HEK293 (cell line): ENCODE measurements around the gene MARCHF3.

Experiments used
- CTCF ChIA-PET: fragments of 350-600 bp; formaldehyde crosslinking; extraction: SDS; loops from one replicate; lab custom pipeline; 2021; ENCODE audit warnings: antibody characterized with exemption; lab: Yijun Ruan, JAX
- POLR2A ChIA-PET: fragments of 300-600 bp; formaldehyde crosslinking; extraction: SDS; loops from one replicate; lab custom pipeline; 2020; ENCODE audit warnings: antibody characterized with exemption, inconsistent platforms; lab: Yijun Ruan, JAX
- H3K27ac ChIP-seq: fragments of 200-500 bp; sonication (Bioruptor generic); 2 replicates; pipeline ENCODE4 v1.5.1; 2014; ENCODE audit warnings: low read depth, low read length, control low read depth, inconsistent platforms; ENCODE audit errors: extremely low read depth
- H3K36me3 ChIP-seq, 2 experiments: fragments of 200-500 bp in 1 of 2; sonication (Bioruptor generic) in 1 of 2; 1 replicate in 1 of 2; 2 replicates in 1 of 2; pipeline ENCODE4 v1.5.1; 2014 to 2017; ENCODE audit warnings: inconsistent platforms in 2 of 2, low read length in 2 of 2; ENCODE audit not compliant: control insufficient read depth in 2 of 2, insufficient read depth in 1 of 2
- H3K4me1 ChIP-seq: fragments of 200-500 bp; sonication (Bioruptor generic); 2 replicates; pipeline ENCODE4 v1.5.1; 2014; ENCODE audit warnings: mild to moderate bottlenecking, low read length, inconsistent platforms; ENCODE audit not compliant: control insufficient read depth, insufficient read depth
- H3K4me3 ChIP-seq: 2 replicates; pipeline ENCODE4 v1.5.1; 2011; ENCODE audit warnings: low read depth, mild to moderate bottlenecking, control low read depth, low read length, moderate library complexity
- H3K9me3 ChIP-seq: fragments of 200-500 bp; sonication (Bioruptor generic); 2 replicates; pipeline ENCODE4 v1.5.1; 2014; ENCODE audit warnings: low read depth, low read length, inconsistent platforms; ENCODE audit not compliant: control insufficient read depth, insufficient read depth
- BCL11A ChIP-seq: fragments of 450-650 bp; formaldehyde crosslinking; IDR thresholded peaks from 2 replicates; pipeline ENCODE4 v1.5.1; 2016; ENCODE audit warnings: low read depth, missing biosample characterization, missing genetic modification characterization
- EGR2 ChIP-seq: fragments of 450-650 bp; formaldehyde crosslinking; IDR thresholded peaks from 2 replicates; pipeline ENCODE4 v1.5.1; 2016; ENCODE audit warnings: low read depth, missing biosample characterization, missing genetic modification characterization
- IKZF3 ChIP-seq: fragments of 450-650 bp; IDR thresholded peaks from 2 replicates; pipeline ENCODE4 v1.5.0; 2018; ENCODE audit warnings: missing biosample characterization, mild to moderate bottlenecking, missing genetic modification characterization, moderate library complexity
- SCRT2 ChIP-seq: fragments of 450-650 bp; formaldehyde crosslinking; IDR thresholded peaks from 2 replicates; pipeline ENCODE4 v1.5.1; 2016; ENCODE audit warnings: missing biosample characterization, missing genetic modification characterization
- WT1 ChIP-seq: fragments of 450-650 bp; formaldehyde crosslinking; IDR thresholded peaks from 2 replicates; pipeline ENCODE4 v1.5.1; 2016; ENCODE audit warnings: missing biosample characterization, missing genetic modification characterization
- YY1 ChIP-seq: fragments of 450-650 bp; formaldehyde crosslinking; IDR thresholded peaks from 2 replicates; pipeline ENCODE4 v1.5.1; 2018; ENCODE audit warnings: missing biosample characterization, missing genetic modification characterization
- ZBTB8A ChIP-seq: fragments of 450-650 bp; formaldehyde crosslinking; IDR thresholded peaks from 2 replicates; pipeline ENCODE4 v1.5.1; 2016; ENCODE audit warnings: missing biosample characterization, missing genetic modification characterization
- ZFHX2 ChIP-seq: fragments of 450-650 bp; formaldehyde crosslinking; conservative IDR thresholded peaks from 2 replicates; pipeline ENCODE4 v1.5.1; 2016; ENCODE audit warnings: missing biosample characterization, missing genetic modification characterization
- ZFP41 ChIP-seq: fragments of 450-650 bp; formaldehyde crosslinking; IDR thresholded peaks from 2 replicates; pipeline ENCODE4 v1.5.1; 2016; ENCODE audit warnings: missing biosample characterization, missing genetic modification characterization, borderline replicate concordance
- ZNF121 ChIP-seq: fragments of 450-650 bp; formaldehyde crosslinking; IDR thresholded peaks from 2 replicates; pipeline ENCODE4 v1.5.1; 2016; ENCODE audit warnings: missing biosample characterization, missing genetic modification characterization
- ZNF155 ChIP-seq: fragments of 450-650 bp; formaldehyde crosslinking; IDR thresholded peaks from 2 replicates; pipeline ENCODE4 v1.5.1; 2016; ENCODE audit warnings: missing biosample characterization, missing genetic modification characterization
- ZNF157 ChIP-seq: fragments of 450-650 bp; formaldehyde crosslinking; IDR thresholded peaks from 2 replicates; pipeline ENCODE4 v1.5.1; 2016; ENCODE audit warnings: missing biosample characterization, missing genetic modification characterization
- ZNF16 ChIP-seq: fragments of 450-650 bp; formaldehyde crosslinking; IDR thresholded peaks from 2 replicates; pipeline ENCODE4 v1.5.1; 2016; ENCODE audit warnings: low read depth, missing biosample characterization, missing genetic modification characterization
- ZNF19 ChIP-seq: fragments of 450-650 bp; formaldehyde crosslinking; IDR thresholded peaks from 2 replicates; pipeline ENCODE4; 2016; ENCODE audit warnings: missing biosample characterization, missing genetic modification characterization, low read depth
- ZNF2 ChIP-seq: fragments of 450-650 bp; formaldehyde crosslinking; IDR thresholded peaks from 2 replicates; pipeline ENCODE4 v1.5.1; 2016; ENCODE audit warnings: missing biosample characterization, missing genetic modification characterization
- ZNF23 ChIP-seq: fragments of 450-650 bp; formaldehyde crosslinking; IDR thresholded peaks from 2 replicates; pipeline ENCODE4 v1.5.1; 2016; ENCODE audit warnings: missing biosample characterization, missing genetic modification characterization, borderline replicate concordance
- ZNF239 ChIP-seq: fragments of 450-650 bp; formaldehyde crosslinking; IDR thresholded peaks from 2 replicates; pipeline ENCODE4 v1.5.1; 2016; ENCODE audit warnings: missing biosample characterization, missing genetic modification characterization
- ZNF324 ChIP-seq: fragments of 450-650 bp; formaldehyde crosslinking; IDR thresholded peaks from 2 replicates; pipeline ENCODE4 v1.5.1; 2016; ENCODE audit warnings: missing biosample characterization, missing genetic modification characterization
- ZNF366 ChIP-seq: fragments of 450-650 bp; formaldehyde crosslinking; conservative IDR thresholded peaks from 2 replicates; pipeline ENCODE4 v1.5.1; 2016; ENCODE audit warnings: missing biosample characterization, missing genetic modification characterization
- ZNF560 ChIP-seq: fragments of 450-650 bp; formaldehyde crosslinking; IDR thresholded peaks from 2 replicates; pipeline ENCODE4 v1.5.1; 2017; ENCODE audit warnings: missing biosample characterization, missing genetic modification characterization, borderline replicate concordance
- ZNF621 ChIP-seq: fragments of 450-650 bp; formaldehyde crosslinking; IDR thresholded peaks from 2 replicates; pipeline ENCODE4 v1.5.1; 2017; ENCODE audit warnings: missing biosample characterization, missing genetic modification characterization
- ZNF654 ChIP-seq: fragments of 450-650 bp; formaldehyde crosslinking; IDR thresholded peaks from 2 replicates; pipeline ENCODE4 v1.5.1; 2016; ENCODE audit warnings: low read depth, missing biosample characterization, missing genetic modification characterization
- ZNF792 ChIP-seq: fragments of 450-650 bp; formaldehyde crosslinking; IDR thresholded peaks from 2 replicates; pipeline ENCODE4 v1.5.1; 2016; ENCODE audit warnings: missing biosample characterization, missing genetic modification characterization
- TF ChIP-seq, protein P1 (sequence below): fragments of 450-650 bp; formaldehyde crosslinking; conservative IDR thresholded peaks from 2 replicates; pipeline ENCODE4 v1.5.1; 2016; ENCODE audit warnings: low read depth, missing biosample characterization, missing genetic modification characterization
- TF ChIP-seq, protein P2 (sequence below): fragments of 450-650 bp; formaldehyde crosslinking; IDR thresholded peaks from 2 replicates; pipeline ENCODE4; 2016; ENCODE audit warnings: missing biosample characterization, missing genetic modification characterization
- TF ChIP-seq, protein P3 (sequence below): fragments of 450-650 bp; IDR thresholded peaks from 2 replicates; pipeline ENCODE4 v1.5.1; 2018; ENCODE audit warnings: missing biosample characterization, mild to moderate bottlenecking, missing genetic modification characterization
- TF ChIP-seq, protein P4 (sequence below): fragments of 450-650 bp; formaldehyde crosslinking; IDR thresholded peaks from 2 replicates; pipeline ENCODE4 v1.5.1; 2016; ENCODE audit warnings: missing biosample characterization, missing genetic modification characterization, low read depth

The MARCHF3 gene

DNA sequence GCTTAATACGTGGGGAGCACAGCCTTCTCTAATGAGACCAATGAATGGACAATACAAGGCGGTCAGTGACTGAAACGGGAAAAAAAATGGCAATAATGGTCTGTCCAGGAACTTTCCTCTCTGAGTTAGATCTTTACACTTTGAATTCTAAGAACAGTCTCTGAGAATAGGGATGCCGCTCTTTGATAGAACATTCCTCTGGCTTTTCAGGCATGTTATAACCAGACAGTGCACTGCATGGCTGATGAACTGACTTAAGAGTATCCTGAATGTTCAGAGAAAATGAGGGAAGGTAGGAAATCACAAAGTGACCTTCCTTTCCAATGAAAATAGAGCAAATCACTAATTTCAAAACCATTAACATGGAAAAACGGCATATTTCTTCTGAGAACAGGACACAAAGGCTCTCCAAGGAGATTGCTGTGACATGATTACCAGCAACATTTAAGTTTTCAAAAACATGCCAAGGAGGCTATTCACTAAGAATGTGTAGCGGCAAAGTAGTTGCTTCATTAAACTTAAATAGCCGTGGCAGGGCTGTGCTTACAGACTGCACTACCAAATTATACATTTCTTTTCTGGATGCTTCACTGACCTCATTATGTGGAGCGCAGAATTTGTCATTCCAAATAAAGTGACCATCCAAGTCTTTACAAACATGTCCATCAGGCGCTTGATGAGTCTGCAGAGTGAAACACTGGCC, 105.9 kb downstream of the MARCHF3 start:
- Histone ChIP-seq H3K4me3 (no peak overlapping the region), H3K36me3 (no peaks in the 10 kb centered on the region), H3K4me1 (no peaks in the 10 kb centered on the region), H3K9me3 (no peaks in the 10 kb centered on the region), H3K27ac (no peak overlapping the region)
- POLR2A ChIA-PET = no interaction called here
- CTCF ChIA-PET = no interaction called here
- no peak for TF ChIP-seq BCL11A
- TF ChIP-seq ZNF23 (tag by site-specific recombination) = no peak
- no peak for TF ChIP-seq IKZF3 (tag by site-specific recombination)
- TF ChIP-seq ZNF16 (tag by site-specific recombination) = no peak
- no peak for TF ChIP-seq ZNF239 (tag by site-specific recombination)
- no peak for TF ChIP-seq ZNF2 (tag by site-specific recombination)
- TF ChIP-seq SCRT2 (tag by site-specific recombination) = no peak
- TF ChIP-seq ZNF121 (tag by site-specific recombination) = no peak
- TF ChIP-seq, all 188 proteins: peak for 0

DNA sequence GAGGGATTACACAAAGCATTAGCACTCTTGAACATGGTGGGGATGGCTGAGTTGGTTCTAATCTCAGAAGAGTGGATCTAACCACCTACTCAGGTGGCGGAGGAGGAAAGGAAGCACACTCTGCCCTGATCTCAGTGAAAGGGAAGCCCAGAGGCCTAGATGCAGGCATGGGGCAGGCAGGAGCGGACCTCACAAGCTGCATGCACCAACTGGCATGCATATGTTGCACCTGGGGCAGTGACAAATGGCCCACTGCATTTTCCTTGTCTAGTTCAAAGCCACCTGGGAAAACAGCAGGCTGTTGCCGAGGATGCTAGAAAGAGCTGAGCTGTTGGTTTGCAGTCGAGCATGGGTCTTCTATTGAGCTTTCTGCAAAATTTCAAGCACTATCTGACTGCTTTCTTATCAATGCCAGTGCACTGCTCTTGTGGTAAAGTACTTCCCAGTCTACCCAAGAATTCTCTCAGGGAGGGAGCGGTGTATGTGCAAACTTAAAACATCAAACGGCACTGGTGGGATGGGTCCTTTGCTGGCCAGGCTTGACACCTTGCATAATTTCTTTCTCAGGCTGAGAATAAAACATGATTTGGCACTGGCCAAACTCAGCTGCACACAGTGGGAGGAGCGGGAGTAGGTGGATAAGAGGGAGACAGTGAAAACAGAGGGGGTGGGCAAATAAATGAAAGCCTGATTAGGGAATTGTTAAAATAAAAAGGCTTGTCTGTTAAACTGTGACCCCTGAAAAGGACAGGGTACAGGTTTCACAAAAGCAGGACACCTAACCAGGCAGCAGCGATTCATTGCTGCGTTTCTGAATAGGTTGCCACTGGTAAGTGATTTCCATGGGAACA, 108.9 kb downstream of the MARCHF3 start:
- H3K4me3 ChIP-seq = no peak overlapping the region

DNA sequence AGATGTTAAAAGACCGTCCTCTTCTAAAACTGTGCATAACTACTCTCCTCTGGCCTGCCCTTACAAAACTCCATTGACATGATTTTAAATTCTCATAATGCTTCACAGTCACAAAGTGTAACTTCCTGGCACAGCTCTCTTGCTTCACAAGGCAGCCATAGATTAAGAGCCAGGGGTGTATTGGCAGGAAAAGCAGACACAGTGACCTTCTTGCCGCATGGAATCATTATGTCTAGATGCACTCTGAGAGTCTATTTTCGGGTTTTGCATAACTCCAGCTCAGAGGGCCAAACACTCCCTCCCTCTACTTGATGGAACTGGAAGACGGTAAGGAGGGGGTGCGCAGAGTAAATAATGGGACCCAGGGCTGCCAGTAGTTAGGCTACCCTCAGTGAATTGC, 110.1 kb downstream of the MARCHF3 start:
- Histone ChIP-seq H3K4me1 (no peaks in the 10 kb centered on the region), H3K4me3 (no peak overlapping the region), H3K36me3 (no peaks in the 10 kb centered on the region), H3K9me3 (no peaks in the 10 kb centered on the region), H3K27ac (no peak overlapping the region)
- ChIA-PET POLR2A (no interaction called here), CTCF (interaction anchor here (0.7 to 1.0 kb wide), 2 partner anchors 63 to 263 kb away, joined by 3 to 6 read pairs; no protein-coding TSS in a partner anchor)
- TF ChIP-seq ZNF19 (tag by site-specific recombination) (no peak), ZFP41 (tag by site-specific recombination) (no peak), ZBTB8A (tag by site-specific recombination) (no peak), ZNF654 (tag by site-specific recombination) (no peak), ZNF324 (tag by site-specific recombination) (no peak), ZNF155 (no peak), BCL11A (no peak)
- TF ChIP-seq, protein P1, sequence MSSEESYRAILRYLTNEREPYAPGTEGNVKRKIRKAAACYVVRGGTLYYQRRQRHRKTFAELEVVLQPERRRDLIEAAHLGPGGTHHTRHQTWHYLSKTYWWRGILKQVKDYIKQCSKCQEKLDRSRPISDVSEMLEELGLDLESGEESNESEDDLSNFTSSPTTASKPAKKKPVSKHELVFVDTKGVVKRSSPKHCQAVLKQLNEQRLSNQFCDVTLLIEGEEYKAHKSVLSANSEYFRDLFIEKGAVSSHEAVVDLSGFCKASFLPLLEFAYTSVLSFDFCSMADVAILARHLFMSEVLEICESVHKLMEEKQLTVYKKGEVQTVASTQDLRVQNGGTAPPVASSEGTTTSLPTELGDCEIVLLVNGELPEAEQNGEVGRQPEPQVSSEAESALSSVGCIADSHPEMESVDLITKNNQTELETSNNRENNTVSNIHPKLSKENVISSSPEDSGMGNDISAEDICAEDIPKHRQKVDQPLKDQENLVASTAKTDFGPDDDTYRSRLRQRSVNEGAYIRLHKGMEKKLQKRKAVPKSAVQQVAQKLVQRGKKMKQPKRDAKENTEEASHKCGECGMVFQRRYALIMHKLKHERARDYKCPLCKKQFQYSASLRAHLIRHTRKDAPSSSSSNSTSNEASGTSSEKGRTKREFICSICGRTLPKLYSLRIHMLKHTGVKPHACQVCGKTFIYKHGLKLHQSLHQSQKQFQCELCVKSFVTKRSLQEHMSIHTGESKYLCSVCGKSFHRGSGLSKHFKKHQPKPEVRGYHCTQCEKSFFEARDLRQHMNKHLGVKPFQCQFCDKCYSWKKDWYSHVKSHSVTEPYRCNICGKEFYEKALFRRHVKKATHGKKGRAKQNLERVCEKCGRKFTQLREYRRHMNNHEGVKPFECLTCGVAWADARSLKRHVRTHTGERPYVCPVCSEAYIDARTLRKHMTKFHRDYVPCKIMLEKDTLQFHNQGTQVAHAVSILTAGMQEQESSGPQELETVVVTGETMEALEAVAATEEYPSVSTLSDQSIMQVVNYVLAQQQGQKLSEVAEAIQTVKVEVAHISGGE (tag by site-specific recombination) = no peak
- TF ChIP-seq, protein P2, sequence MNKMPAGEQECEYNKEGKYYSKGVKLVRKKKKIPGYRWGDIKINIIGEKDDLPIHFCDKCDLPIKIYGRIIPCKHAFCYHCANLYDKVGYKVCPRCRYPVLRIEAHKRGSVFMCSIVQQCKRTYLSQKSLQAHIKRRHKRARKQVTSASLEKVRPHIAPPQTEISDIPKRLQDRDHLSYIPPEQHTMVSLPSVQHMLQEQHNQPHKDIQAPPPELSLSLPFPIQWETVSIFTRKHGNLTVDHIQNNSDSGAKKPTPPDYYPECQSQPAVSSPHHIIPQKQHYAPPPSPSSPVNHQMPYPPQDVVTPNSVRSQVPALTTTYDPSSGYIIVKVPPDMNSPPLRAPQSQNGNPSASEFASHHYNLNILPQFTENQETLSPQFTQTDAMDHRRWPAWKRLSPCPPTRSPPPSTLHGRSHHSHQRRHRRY (tag by site-specific recombination) = no peak

More for the DNA sequence above, 108.9 kb downstream of the MARCHF3 start:
- H3K9me3 ChIP-seq = no peaks in the 10 kb centered on the region
- H3K4me1 ChIP-seq = no peaks in the 10 kb centered on the region
- CTCF ChIA-PET = no interaction called here
- TF ChIP-seq YY1 (tag by site-specific recombination) = no peak
- TF ChIP-seq ZNF157 (tag by site-specific recombination) = no peak
- TF ChIP-seq ZNF23 (tag by site-specific recombination) = no peak
- peak; percentile 80 for TF ChIP-seq ZFHX2 (tag by site-specific recombination)
- TF ChIP-seq WT1 (tag by site-specific recombination) = no peak
- no peak for TF ChIP-seq ZNF366 (tag by site-specific recombination)
- no peak for TF ChIP-seq ZNF621 (tag by site-specific recombination)
- TF ChIP-seq, protein P3, sequence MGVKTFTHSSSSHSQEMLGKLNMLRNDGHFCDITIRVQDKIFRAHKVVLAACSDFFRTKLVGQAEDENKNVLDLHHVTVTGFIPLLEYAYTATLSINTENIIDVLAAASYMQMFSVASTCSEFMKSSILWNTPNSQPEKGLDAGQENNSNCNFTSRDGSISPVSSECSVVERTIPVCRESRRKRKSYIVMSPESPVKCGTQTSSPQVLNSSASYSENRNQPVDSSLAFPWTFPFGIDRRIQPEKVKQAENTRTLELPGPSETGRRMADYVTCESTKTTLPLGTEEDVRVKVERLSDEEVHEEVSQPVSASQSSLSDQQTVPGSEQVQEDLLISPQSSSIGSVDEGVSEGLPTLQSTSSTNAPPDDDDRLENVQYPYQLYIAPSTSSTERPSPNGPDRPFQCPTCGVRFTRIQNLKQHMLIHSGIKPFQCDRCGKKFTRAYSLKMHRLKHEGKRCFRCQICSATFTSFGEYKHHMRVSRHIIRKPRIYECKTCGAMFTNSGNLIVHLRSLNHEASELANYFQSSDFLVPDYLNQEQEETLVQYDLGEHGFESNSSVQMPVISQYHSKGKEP (tag by site-specific recombination) = no peak
- TF ChIP-seq ZNF560 (tag by site-specific recombination) = no peak
- TF ChIP-seq, protein P4, sequence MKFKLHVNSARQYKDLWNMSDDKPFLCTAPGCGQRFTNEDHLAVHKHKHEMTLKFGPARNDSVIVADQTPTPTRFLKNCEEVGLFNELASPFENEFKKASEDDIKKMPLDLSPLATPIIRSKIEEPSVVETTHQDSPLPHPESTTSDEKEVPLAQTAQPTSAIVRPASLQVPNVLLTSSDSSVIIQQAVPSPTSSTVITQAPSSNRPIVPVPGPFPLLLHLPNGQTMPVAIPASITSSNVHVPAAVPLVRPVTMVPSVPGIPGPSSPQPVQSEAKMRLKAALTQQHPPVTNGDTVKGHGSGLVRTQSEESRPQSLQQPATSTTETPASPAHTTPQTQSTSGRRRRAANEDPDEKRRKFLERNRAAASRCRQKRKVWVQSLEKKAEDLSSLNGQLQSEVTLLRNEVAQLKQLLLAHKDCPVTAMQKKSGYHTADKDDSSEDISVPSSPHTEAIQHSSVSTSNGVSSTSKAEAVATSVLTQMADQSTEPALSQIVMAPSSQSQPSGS (tag by site-specific recombination) = no peak
- TF ChIP-seq EGR2 = peak; percentile 90
- TF ChIP-seq ZNF792 (tag by site-specific recombination) = no peak
- POLR2A ChIA-PET = no interaction called here
- no peak overlapping the region for H3K27ac ChIP-seq
- H3K36me3 ChIP-seq = no peaks in the 10 kb centered on the region
